ENCODE results near the gene DAG1.

DNA sequence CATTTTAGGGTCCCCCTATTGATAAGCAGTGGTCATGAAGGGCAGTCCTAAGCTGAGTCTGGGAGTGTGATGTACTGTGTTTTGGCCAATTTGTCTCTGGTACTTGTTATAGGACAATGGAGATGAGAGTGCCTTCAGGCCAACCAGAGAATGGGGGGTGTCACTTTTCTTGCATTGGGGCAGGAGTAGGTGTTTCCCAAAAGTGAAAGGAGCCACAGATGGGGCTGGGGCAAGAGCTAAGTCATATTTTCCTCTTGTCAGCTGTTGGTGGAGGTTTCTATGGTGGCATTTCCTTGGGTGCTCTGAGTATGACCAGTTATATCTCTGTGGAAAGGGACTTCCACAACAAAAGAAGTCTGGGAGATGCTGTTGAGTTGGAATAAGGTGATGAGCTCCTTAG, 59.5 kb downstream of the DAG1 start:
- TF ChIP-seq, protein P1, sequence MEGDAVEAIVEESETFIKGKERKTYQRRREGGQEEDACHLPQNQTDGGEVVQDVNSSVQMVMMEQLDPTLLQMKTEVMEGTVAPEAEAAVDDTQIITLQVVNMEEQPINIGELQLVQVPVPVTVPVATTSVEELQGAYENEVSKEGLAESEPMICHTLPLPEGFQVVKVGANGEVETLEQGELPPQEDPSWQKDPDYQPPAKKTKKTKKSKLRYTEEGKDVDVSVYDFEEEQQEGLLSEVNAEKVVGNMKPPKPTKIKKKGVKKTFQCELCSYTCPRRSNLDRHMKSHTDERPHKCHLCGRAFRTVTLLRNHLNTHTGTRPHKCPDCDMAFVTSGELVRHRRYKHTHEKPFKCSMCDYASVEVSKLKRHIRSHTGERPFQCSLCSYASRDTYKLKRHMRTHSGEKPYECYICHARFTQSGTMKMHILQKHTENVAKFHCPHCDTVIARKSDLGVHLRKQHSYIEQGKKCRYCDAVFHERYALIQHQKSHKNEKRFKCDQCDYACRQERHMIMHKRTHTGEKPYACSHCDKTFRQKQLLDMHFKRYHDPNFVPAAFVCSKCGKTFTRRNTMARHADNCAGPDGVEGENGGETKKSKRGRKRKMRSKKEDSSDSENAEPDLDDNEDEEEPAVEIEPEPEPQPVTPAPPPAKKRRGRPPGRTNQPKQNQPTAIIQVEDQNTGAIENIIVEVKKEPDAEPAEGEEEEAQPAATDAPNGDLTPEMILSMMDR (conservative IDR thresholded peaks at IDR 0.05; ENCODE audit: low read depth, low read length), result no peak
- TF ChIP-seq EZH2 (IDR thresholded peaks at IDR 0.05; ENCODE audit: low read length, unreplicated experiment), result no peak
- TF ChIP-seq EZH2phosphoT487 (IDR thresholded peaks at IDR 0.05; ENCODE audit: borderline replicate concordance, low read length), result no peak

All from PC-3 (cell line).